Right lobe of liver (tissue), 6 donors: ENCODE measurements around the gene SLC37A4. TPM values are rescaled to one million over a fixed set of nuclear protein-coding genes. Genes with fewer than 3 reads are reported as not detected.
"Not testable (repeated sequence)": the region's sequence is repeated elsewhere in the genome, so short reads cannot be mapped to it uniquely, and the experiment has no call there.

Source experiments
- ATAC-seq, 4 donors: fragments of 200-7000 bp; cut with Tn5 transposase; one replicate each; pipeline ENCODE4 v1.9.1; 2020; ENCODE audit warnings: mild to moderate bottlenecking in 4 of 4, moderate library complexity in 4 of 4
- DNase-seq, 3 donors: peaks; one replicate each; pipeline ENCODE4 v3.0.0-alpha.2; 2020
- H3K27ac ChIP-seq, 3 donors: fragments of 200-600 bp; one replicate each; pipeline ENCODE4 v1.8.0; 2022
- H3K27me3 ChIP-seq, 2 donors: fragments of 200-600 bp; one replicate each; pipeline ENCODE4 v1.8.0; 2022
- H3K36me3 ChIP-seq, 4 donors: fragments of 200-600 bp; sonication (generic) in 1 of 4; one replicate each; pipeline versions ENCODE4 v1.5.1 to v1.8.0; 2017 to 2022; ENCODE audit warnings: control low read depth in 1 of 4
- H3K4me1 ChIP-seq, 4 donors: fragments of 200-600 bp; sonication (generic) in 1 of 4; one replicate each; pipeline versions ENCODE4 v1.5.1 to v1.8.0; 2017 to 2022; ENCODE audit warnings: control low read depth in 1 of 4
- H3K4me3 ChIP-seq, 3 donors: fragments of 200-600 bp; one replicate each; pipeline ENCODE4 v1.8.0; 2022
- H3K9me3 ChIP-seq, 4 donors: fragments of 200-600 bp; sonication (generic) in 1 of 4; one replicate each; pipeline versions ENCODE4 v1.5.1 to v1.8.0; 2017 to 2022; ENCODE audit warnings: control low read depth in 1 of 4
- POLR2A ChIP-seq: fragments of 450-650 bp; IDR thresholded peaks from one replicate; pipeline ENCODE4 v1.6.1; 2017; ENCODE audit warnings: antibody characterized with exemption, mild to moderate bottlenecking
- WGBS: methylation state at CpG from one replicate; pipeline ENCODE4 v1.1.6; 2018; ENCODE audit warnings: low coverage, low lambda C conversion rate; ENCODE audit not compliant: insufficient coverage; ENCODE audit errors: missing lambda C conversion rate; 5-methylcytosine and 5-hydroxymethylcytosine counted together
- intact Hi-C, 2 donors: fragments of 100-400 bp; cut with DNase I; formaldehyde crosslinking; loops; one replicate each; pipeline versions ENCODE4 v1.11.2 to v1.14.1; 2022
- total RNA-seq, 6 experiments: library from RNA; depleted of rRNA in 2 of 6; stranded (reverse); fragments of >200 nt in 2 of 6; fragmentation: NEBNext Ultra II Directional in 3 of 6; extraction: Animal tissue kit (Norgen Biotek cat#: 25700) in 3 of 6; gene quantifications; one replicate each; pipeline versions ENCODE4 v1.1.0 to v1.2.4, GENCODE V29; 2016 to 2023
- TF ChIP-seq, protein P1 (sequence below), 4 donors: fragments of 200-600 bp in 3 of 4; fragments of 450-650 bp in 1 of 4; IDR thresholded peaks; one replicate each; pipeline versions ENCODE4 v1.5.1 to v1.8.0; 2016 to 2022; ENCODE audit warnings: antibody characterized with exemption in 4 of 4, mild to moderate bottlenecking in 2 of 4
- donor health status: DM: no; HTN: yes; CAD: no.
- donor health status: DM: no; HTN: no; CAD: no.
- donor health status: DM: no; HTN: no; CAD: no.
- donor health status: DM: no; HTN: yes; CAD: no.
- donor health status: DM: no; HTN: yes; CAD: no.

The SLC37A4 gene
- total RNA-seq, 6 experiments from 2014 or later: 78.5 to 177 (median 147) TPM

DNA sequence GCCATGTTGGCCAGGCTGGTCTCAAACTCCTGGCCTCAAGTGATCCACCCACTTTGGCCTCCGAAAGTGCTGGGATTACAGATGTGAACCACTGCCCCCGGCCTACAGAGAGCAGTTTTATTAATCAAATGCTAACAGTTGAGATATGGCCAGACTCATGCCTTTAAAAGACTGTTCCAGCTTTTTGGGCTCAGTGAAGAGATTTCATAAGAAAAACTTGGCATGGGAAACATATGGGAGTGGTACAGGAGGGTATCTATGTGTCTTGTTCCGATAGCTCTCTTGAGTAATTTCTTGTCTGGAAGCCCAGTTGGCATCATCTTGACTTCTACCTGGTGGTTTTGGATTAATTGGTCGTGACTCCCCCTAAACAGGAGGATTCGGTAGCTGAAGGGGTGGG, 8.2 kb upstream of the SLC37A4 start:
- H3K27me3 ChIP-seq: no peaks in the 10 kb centered on the region
- H3K4me3 ChIP-seq: no peak overlapping the region
- no peak for DNase-seq
- ATAC-seq: no peak
- no peaks in the 10 kb centered on the region for H3K4me1 ChIP-seq
- H3K27ac ChIP-seq: no peak overlapping the region
- 65% methylated on average over 5 of the region's 5 CpGs for WGBS
- H3K36me3 ChIP-seq: no peaks in the 10 kb centered on the region
- TF ChIP-seq, protein P1, sequence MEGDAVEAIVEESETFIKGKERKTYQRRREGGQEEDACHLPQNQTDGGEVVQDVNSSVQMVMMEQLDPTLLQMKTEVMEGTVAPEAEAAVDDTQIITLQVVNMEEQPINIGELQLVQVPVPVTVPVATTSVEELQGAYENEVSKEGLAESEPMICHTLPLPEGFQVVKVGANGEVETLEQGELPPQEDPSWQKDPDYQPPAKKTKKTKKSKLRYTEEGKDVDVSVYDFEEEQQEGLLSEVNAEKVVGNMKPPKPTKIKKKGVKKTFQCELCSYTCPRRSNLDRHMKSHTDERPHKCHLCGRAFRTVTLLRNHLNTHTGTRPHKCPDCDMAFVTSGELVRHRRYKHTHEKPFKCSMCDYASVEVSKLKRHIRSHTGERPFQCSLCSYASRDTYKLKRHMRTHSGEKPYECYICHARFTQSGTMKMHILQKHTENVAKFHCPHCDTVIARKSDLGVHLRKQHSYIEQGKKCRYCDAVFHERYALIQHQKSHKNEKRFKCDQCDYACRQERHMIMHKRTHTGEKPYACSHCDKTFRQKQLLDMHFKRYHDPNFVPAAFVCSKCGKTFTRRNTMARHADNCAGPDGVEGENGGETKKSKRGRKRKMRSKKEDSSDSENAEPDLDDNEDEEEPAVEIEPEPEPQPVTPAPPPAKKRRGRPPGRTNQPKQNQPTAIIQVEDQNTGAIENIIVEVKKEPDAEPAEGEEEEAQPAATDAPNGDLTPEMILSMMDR (IDR thresholded peaks at IDR 0.05): no peak
- intact Hi-C loops: no loop called here
- H3K9me3 ChIP-seq: no peaks in the 10 kb centered on the region

DNA sequence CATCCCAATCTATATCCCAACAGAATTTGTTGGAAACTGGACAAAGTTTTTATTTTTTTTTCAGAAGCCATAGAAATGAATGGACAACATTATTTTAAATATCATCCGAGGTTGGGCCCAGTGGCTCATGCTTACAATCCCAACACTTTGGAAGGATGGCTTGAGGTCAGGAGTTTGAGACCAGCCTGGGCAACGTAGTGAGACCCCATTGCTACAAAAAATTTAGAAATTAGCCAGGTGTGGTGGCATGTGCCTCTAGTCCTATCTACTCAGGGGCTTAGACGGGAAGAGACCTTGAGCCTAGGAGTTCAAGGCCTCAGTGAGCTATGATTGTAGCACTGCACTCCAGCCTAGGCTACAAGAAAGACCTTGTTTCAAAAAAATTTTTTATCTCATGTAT, 4.1 kb upstream of the SLC37A4 start:
- TF ChIP-seq, protein P1 (IDR thresholded peaks at IDR 0.05): no peak
- TF ChIP-seq POLR2A: no peak
- Histone ChIP-seq H3K4me3 (no peak overlapping the region), H3K27ac (no peak overlapping the region), H3K9me3 (no peaks in the 10 kb centered on the region), H3K4me1 (peaks cover 0 to 2% (median 2%) of the 10 kb centered on the region in 4 donors), H3K27me3 (no peaks in the 10 kb centered on the region), H3K36me3 (no peaks in the 10 kb centered on the region)
- ATAC-seq (no peak), DNase-seq (no peak)
- WGBS: 77% methylated on average over 3 of the region's 3 CpGs
- intact Hi-C loops: no loop called here

DNA sequence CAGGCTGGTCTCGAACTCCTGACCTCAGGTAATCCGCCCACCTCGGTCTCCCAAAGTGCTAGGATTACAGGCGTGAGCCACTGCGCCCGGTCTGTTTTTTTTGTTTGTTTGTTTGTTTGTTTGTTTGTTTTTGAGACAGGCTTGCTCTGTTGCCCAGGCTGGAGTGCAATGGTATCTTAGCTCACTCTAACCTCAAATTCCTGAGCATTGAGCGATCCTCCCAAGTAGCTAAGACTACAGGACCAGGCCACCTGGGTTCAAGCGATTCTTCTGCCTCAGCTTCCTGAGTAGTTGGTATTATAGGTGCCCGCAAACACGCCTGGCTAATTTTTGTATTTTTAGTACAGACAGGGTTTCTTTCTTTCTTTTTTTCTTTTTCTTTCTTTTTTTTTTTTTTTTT, 2.7 kb upstream of the SLC37A4 start:
- H3K9me3 ChIP-seq, ATAC-seq, H3K36me3 ChIP-seq, H3K4me3 ChIP-seq, intact Hi-C loops, H3K27ac ChIP-seq, H3K27me3 ChIP-seq, H3K4me1 ChIP-seq, DNase-seq: not testable (repeated sequence)
- WGBS: 68% methylated on average over 7 of the region's 10 CpGs

DNA sequence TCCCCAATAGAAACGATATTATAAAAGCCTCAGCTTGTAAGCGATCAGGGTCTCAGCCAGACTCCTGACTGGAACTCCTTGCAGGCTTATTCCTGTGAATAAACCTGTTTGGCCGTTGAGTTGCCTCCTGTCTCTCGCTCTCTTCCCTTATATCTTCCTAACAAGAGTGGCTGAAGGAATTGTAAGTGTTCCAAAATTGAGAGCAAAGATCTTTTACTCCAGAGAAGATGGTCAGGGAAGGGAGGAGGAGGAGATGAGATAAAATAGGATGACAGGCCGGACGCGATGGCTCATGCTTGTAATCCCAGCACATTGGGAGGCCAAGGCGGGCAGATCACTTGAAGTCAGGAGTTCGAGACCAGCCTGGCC, 1.2 kb upstream of the SLC37A4 start:
- Histone ChIP-seq H3K4me3 (no peak overlapping the region), H3K27ac (no peak overlapping the region), H3K4me1 (peaks cover 0 to 10% (median 3%) of the 10 kb centered on the region in 4 donors), H3K27me3 (no peaks in the 10 kb centered on the region), H3K9me3 (no peaks in the 10 kb centered on the region), H3K36me3 (peaks cover 0 to 7% (median 0%) of the 10 kb centered on the region in 4 donors)
- DNase-seq: no peak
- ATAC-seq: no peak
- TF ChIP-seq, protein P1 (IDR thresholded peaks at IDR 0.05): no peak
- no peak for TF ChIP-seq POLR2A
- intact Hi-C loops: no loop called here
- 68% methylated on average over 9 of the region's 9 CpGs for WGBS

DNA sequence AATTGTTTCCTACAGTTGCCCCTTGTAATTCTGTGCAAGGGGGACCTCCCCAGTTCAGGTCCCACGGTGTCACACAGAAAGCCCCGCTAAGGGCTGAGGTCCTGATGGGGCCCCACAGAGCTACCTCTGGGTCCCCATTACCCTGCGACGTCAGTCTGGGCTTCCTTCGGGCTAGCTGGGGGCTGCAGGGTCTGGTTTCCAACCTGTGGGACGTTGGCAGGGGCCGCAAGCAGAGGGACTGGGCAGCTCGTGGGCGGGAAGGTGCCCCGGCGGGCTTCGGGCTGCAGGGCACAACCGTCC, 698 bp downstream of the SLC37A4 start:
- DNase-seq: peak in 1 of 3 donors; percentile 55
- intact Hi-C loops: no loop called here
- no peak for ATAC-seq
- Histone ChIP-seq H3K9me3 (no peaks in the 10 kb centered on the region), H3K27me3 (no peaks in the 10 kb centered on the region), H3K27ac (peak overlapping the region; percentile 45 to 86 (median 67)), H3K36me3 (peaks cover 0 to 11% (median 5%) of the 10 kb centered on the region in 4 donors), H3K4me3 (peak overlapping the region; percentile 66 to 96 (median 81)), H3K4me1 (peaks cover 2 to 29% (median 10%) of the 10 kb centered on the region in 4 donors)
- TF ChIP-seq, protein P1 (IDR thresholded peaks at IDR 0.05): no peak
- TF ChIP-seq POLR2A: no peak
- WGBS: 0% methylated on average over 2 of the region's 13 CpGs
